Breast epithelium (tissue), 4 donors: ENCODE measurements around the gene RNF14. TPM values are rescaled to one million over a fixed set of nuclear protein-coding genes. Genes with fewer than 3 reads are reported as not detected.

Source experiments
- DNase-seq, 2 donors: peaks; one replicate each; pipeline ENCODE4 v3.0.0-alpha.2; 2019; ENCODE audit warnings: low spot score in 2 of 2
- H3K27ac ChIP-seq, 2 donors: fragments of 200-600 bp; sonication (generic) in 1 of 2; one replicate each; pipeline ENCODE4 v1.5.1; 2016 to 2019; ENCODE audit warnings: mild to moderate bottlenecking in 1 of 2
- H3K27me3 ChIP-seq, 2 donors: fragments of 200-600 bp; sonication (generic) in 1 of 2; one replicate each; pipeline versions ENCODE4 v1.5.1 to v1.6.0; 2017 to 2019; ENCODE audit warnings: control low read depth in 1 of 2, mild to moderate bottlenecking in 1 of 2
- H3K36me3 ChIP-seq: fragments of 200-600 bp; one replicate; pipeline ENCODE4 v1.5.1; 2019
- H3K4me1 ChIP-seq, 2 donors: fragments of 200-600 bp; sonication (generic); one replicate each; pipeline ENCODE4 v1.5.1; 2016 to 2019; ENCODE audit warnings: control low read depth in 1 of 2
- H3K4me3 ChIP-seq, 3 donors: fragments of 200-600 bp; sonication (generic); 1 replicate in 2 of 3; 2 replicates in 1 of 3; pipeline ENCODE4 v1.5.1; 2016 to 2019; ENCODE audit warnings: mild to moderate bottlenecking in 3 of 3, moderate library complexity in 2 of 3
- H3K9me3 ChIP-seq, 2 donors: fragments of 200-600 bp; sonication (generic) in 1 of 2; one replicate each; pipeline ENCODE4 v1.5.1; 2016 to 2019; ENCODE audit warnings: control low read depth in 1 of 2
- CTCF ChIP-seq, 3 donors: fragments of 450-650 bp; IDR thresholded peaks; one replicate each; pipeline ENCODE4 v1.5.1; 2016 to 2017; ENCODE audit warnings: antibody characterized with exemption in 3 of 3, mild to moderate bottlenecking in 3 of 3, moderate library complexity in 3 of 3
- POLR2A ChIP-seq: fragments of 450-650 bp; IDR thresholded peaks from one replicate; pipeline ENCODE4 v1.6.1; 2016; ENCODE audit warnings: antibody characterized with exemption, mild to moderate bottlenecking, moderate library complexity
- POLR2AphosphoS5 ChIP-seq, 3 donors: sonication (generic); formaldehyde crosslinking; IDR thresholded peaks; one replicate each; pipeline ENCODE4 v1.6.1; 2017; ENCODE audit warnings: antibody characterized with exemption in 3 of 3
- intact Hi-C: fragments of 100-400 bp; cut with DNase I; formaldehyde crosslinking; loops from one replicate; pipeline ENCODE4 v1.15.1; 2023; ENCODE audit warnings: low total_unique reads
- total RNA-seq, 3 donors: library from RNA; depleted of rRNA; stranded (reverse); fragments of >200 nt; gene quantifications; one replicate each; pipeline ENCODE4 v1.1.0, GENCODE V29; 2016

Gene RNF14
- total RNA-seq, 3 donors from 2014 or later = 43.9 to 80.2 (median 60.6) TPM

DNA sequence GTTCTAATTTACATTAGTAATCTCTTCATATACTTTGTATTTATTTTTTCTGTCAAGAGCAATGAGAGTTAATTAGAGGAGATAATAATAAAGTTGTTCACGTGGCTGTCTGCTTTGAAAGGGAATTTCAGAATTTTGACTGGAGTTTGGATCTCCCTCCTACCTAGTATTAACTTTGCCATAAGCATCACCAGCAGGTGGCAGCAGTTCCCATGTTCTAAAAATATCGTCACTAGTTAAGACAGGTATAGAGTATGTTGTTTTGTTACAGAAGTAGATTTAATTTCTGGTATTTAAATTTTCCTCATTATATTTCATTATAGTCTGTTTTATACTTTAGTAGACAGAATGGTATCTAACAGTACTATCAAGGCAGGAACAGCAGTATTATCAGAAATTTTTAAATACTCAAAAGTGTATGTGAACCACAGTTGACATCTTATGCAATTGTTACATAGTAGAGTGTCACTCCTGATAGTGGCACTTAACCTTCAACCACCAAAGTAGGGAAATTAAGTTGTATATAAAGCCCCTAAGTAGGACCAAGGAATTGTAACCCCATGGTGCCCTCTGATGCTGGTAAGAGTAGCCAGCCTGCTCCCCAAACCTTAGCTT lies 23.6 kb downstream of the RNF14 start:
- Histone ChIP-seq H3K4me3 (no peak overlapping the region), H3K9me3 (no peaks in the 10 kb centered on the region), H3K27me3 (no peaks in the 10 kb centered on the region), H3K4me1 (no peaks in the 10 kb centered on the region), H3K36me3 (no peaks in the 10 kb centered on the region), H3K27ac (no peak overlapping the region)
- intact Hi-C loops = loop anchor here (10.0 kb wide), 1 partner anchor 132 kb away; no protein-coding TSS in a partner anchor
- DNase-seq = peak; percentile 70 to 77
- TF ChIP-seq CTCF (IDR thresholded peaks at IDR 0.05) (peak; percentile 37 to 78 (median 74)), POLR2AphosphoS5 (IDR thresholded peaks at IDR 0.05) (no peak), POLR2A (no peak)

GRCh38 chr5:141994511-141995136 lies 25.7 kb downstream of the RNF14 start:
- Histone ChIP-seq H3K36me3 (no peaks in the 10 kb centered on the region), H3K27ac (no peak overlapping the region), H3K4me1 (no peaks in the 10 kb centered on the region), H3K9me3 (no peaks in the 10 kb centered on the region), H3K4me3 (no peak overlapping the region), H3K27me3 (no peaks in the 10 kb centered on the region)
- intact Hi-C loops = loop anchor here (10.0 kb wide), 1 partner anchor 130 kb away; no protein-coding TSS in a partner anchor
- TF ChIP-seq POLR2AphosphoS5 (IDR thresholded peaks at IDR 0.05) (no peak), CTCF (IDR thresholded peaks at IDR 0.05) (no peak), POLR2A (no peak)
- no peak for DNase-seq

DNA sequence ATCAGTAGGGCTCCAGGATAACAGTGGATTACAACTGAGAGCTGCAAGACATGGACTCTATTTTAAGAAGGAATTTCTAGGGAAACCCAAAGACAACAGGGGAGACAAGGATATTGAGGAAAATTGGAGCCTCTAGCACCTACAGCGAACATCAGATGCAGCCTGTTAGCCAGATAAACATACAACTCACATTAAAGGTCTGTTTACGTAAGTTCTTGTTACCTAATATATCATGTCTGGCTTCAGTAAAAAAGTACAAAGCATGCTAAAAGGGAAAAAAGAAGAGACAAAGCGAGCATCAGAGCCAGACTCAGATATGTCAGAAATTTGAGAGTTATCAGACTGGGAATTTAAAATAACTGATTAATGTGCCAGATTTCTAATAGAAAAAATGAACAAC lies 26.8 kb downstream of the RNF14 start:
- Histone ChIP-seq H3K27ac (no peak overlapping the region), H3K27me3 (no peaks in the 10 kb centered on the region), H3K4me3 (no peak overlapping the region), H3K36me3 (no peaks in the 10 kb centered on the region), H3K4me1 (no peaks in the 10 kb centered on the region), H3K9me3 (no peaks in the 10 kb centered on the region)
- intact Hi-C loops = loop anchor here (10.0 kb wide), 1 partner anchor 129 kb away; no protein-coding TSS in a partner anchor
- TF ChIP-seq POLR2AphosphoS5 (IDR thresholded peaks at IDR 0.05) (no peak), POLR2A (no peak), CTCF (IDR thresholded peaks at IDR 0.05) (no peak)
- no peak for DNase-seq

- no peak overlapping the region for H3K27ac ChIP-seq
- H3K4me3 ChIP-seq = no peak overlapping the region
- H3K27me3 ChIP-seq = no peaks in the 10 kb centered on the region
- no peak for DNase-seq
- H3K36me3 ChIP-seq = no peaks in the 10 kb centered on the region
- H3K9me3 ChIP-seq = no peaks in the 10 kb centered on the region
- H3K4me1 ChIP-seq = no peaks in the 10 kb centered on the region
- intact Hi-C loops = loop anchor here (10.0 kb wide), 1 partner anchor 127 kb away; no protein-coding TSS in a partner anchor
- no peak for TF ChIP-seq CTCF (IDR thresholded peaks at IDR 0.05)
- TF ChIP-seq POLR2A = no peak
- no peak for TF ChIP-seq POLR2AphosphoS5 (IDR thresholded peaks at IDR 0.05)
These were observed 28.6 kb downstream of the RNF14 start for GRCh38 chr5:141997358-141997960.

DNA sequence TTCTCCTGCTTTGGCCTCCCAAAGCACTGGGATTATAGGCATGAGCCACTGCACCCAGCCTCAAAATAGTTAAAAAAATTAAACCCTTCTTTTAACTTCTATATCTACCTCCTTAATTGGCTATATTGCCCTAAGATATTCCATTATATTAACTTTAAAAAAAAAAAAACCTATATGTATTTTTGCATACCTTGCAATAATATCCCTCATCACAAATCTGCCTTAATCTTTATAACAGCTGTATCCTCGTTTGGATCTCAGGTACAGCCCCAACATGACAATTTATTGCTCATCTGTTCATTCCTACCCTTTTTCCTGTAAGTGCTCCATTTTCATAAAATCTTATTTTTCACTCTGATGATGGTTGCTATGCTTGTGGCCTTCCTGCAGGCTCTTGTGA lies 31.3 kb downstream of the RNF14 start:
- Histone ChIP-seq H3K9me3 (no peaks in the 10 kb centered on the region), H3K4me1 (no peaks in the 10 kb centered on the region), H3K36me3 (no peaks in the 10 kb centered on the region), H3K4me3 (no peak overlapping the region), H3K27ac (no peak overlapping the region), H3K27me3 (no peaks in the 10 kb centered on the region)
- no peak for DNase-seq
- no peak for TF ChIP-seq POLR2A
- no peak for TF ChIP-seq CTCF (IDR thresholded peaks at IDR 0.05)
- no peak for TF ChIP-seq POLR2AphosphoS5 (IDR thresholded peaks at IDR 0.05)
- intact Hi-C loops = no loop called here
